DOHH2 (cell line): ENCODE data around the gene CRADD.

Experiments
- H3F3A ChIP-seq: fragments of 200-600 bp; sonication (generic), shearing (Covaris generic); 2 replicates; pipeline ENCODE4 v1.6.0; 2016; ENCODE audit warnings: antibody characterized with exemption, mild to moderate bottlenecking; ENCODE audit not compliant: control insufficient read depth, insufficient read depth
- H3K27ac ChIP-seq: fragments of 200-600 bp; sonication (generic); 2 replicates; pipeline ENCODE4 v1.5.1; 2014; ENCODE audit warnings: low read depth, mild to moderate bottlenecking, low read length, moderate library complexity
- H3K27me3 ChIP-seq: fragments of 200-600 bp; sonication (generic); 2 replicates; pipeline ENCODE4 v1.6.1; 2014; ENCODE audit warnings: mild to moderate bottlenecking, low read length, mixed read lengths; ENCODE audit not compliant: control insufficient read depth
- H3K36me3 ChIP-seq: fragments of 200-600 bp; sonication (generic); 2 replicates; pipeline ENCODE4 v1.6.1; 2014; ENCODE audit warnings: mild to moderate bottlenecking, low read length, moderate library complexity, mixed read lengths; ENCODE audit not compliant: control insufficient read depth
- H3K4me1 ChIP-seq: fragments of 200-600 bp; sonication (generic); 2 replicates; pipeline ENCODE4 v1.6.1; 2014; ENCODE audit warnings: mild to moderate bottlenecking, low read length, mixed read lengths; ENCODE audit not compliant: control insufficient read depth
- H3K4me2 ChIP-seq: fragments of 200-600 bp; sonication (generic); 2 replicates; pipeline ENCODE4 v1.6.0; 2014; ENCODE audit warnings: mild to moderate bottlenecking, low read length, moderate library complexity
- H3K4me3 ChIP-seq: fragments of 200-600 bp; sonication (generic); 2 replicates; pipeline ENCODE4 v1.5.1; 2014; ENCODE audit warnings: mild to moderate bottlenecking, low read length, mixed read lengths
- H3K79me2 ChIP-seq: fragments of 200-600 bp; sonication (generic); 2 replicates; pipeline ENCODE4 v1.6.1; 2014; ENCODE audit warnings: mild to moderate bottlenecking, low read length, mixed read lengths; ENCODE audit not compliant: control insufficient read depth
- H3K9me2 ChIP-seq: fragments of 200-600 bp; sonication (generic); replicated peaks from 2 replicates; pipeline ENCODE4 v1.6.1; 2014; ENCODE audit warnings: mild to moderate bottlenecking, low read length, mixed read lengths; ENCODE audit not compliant: control insufficient read depth
- H3K9me3 ChIP-seq: fragments of 200-600 bp; sonication (generic); 2 replicates; pipeline ENCODE4 v1.6.1; 2014; ENCODE audit warnings: antibody characterized with exemption, low read length, mixed read lengths; ENCODE audit not compliant: control insufficient read depth, insufficient read depth
- H4K20me1 ChIP-seq: fragments of 200-600 bp; sonication (generic); 2 replicates; pipeline ENCODE4 v1.6.0; 2014; ENCODE audit warnings: low read depth, mild to moderate bottlenecking, antibody characterized with exemption, low read length, moderate library complexity; ENCODE audit not compliant: control insufficient read depth, insufficient read depth
- CTCF ChIP-seq: fragments of 200-600 bp; sonication (generic); IDR thresholded peaks from one replicate; pipeline ENCODE4 v1.5.1; 2014; ENCODE audit warnings: antibody characterized with exemption, mild to moderate bottlenecking, low read depth, low read length; ENCODE audit not compliant: poor library complexity, severe bottlenecking
- EZH2phosphoT487 ChIP-seq: fragments of 200-600 bp; sonication (generic); IDR thresholded peaks from 2 replicates; pipeline ENCODE4 v1.6.1; 2017; ENCODE audit warnings: borderline replicate concordance, mild to moderate bottlenecking, antibody characterized with exemption, low read length, moderate library complexity, mixed read lengths

The CRADD gene

GRCh38 chr12:93803424-93803807 lies 126.2 kb downstream of the CRADD start:
- H3K4me2 ChIP-seq: no peak overlapping the region

GRCh38 chr12:93804392-93805179 lies 127.4 kb downstream of the CRADD start:
- TF ChIP-seq EZH2phosphoT487: no peak
- no peak for TF ChIP-seq CTCF
- H3K9me3 ChIP-seq: no peaks in the 10 kb centered on the region
- H3K9me2 ChIP-seq: no peaks in the 10 kb centered on the region
- no peak overlapping the region for H3K27ac ChIP-seq
- no peaks in the 10 kb centered on the region for H3K79me2 ChIP-seq
- no peaks in the 10 kb centered on the region for H4K20me1 ChIP-seq
- no peaks in the 10 kb centered on the region for H3K36me3 ChIP-seq
- no peaks in the 10 kb centered on the region for H3K4me1 ChIP-seq
- H3K27me3 ChIP-seq: no peaks in the 10 kb centered on the region
- H3K4me3 ChIP-seq: no peak overlapping the region
- no peak overlapping the region for H3K4me2 ChIP-seq
- no peaks in the 10 kb centered on the region for H3F3A ChIP-seq

More at GRCh38 chr12:93803424-93803807, 126.2 kb downstream of the CRADD start:
- H3K4me3 ChIP-seq: no peak overlapping the region
- H3K27ac ChIP-seq: no peak overlapping the region
- H3K79me2 ChIP-seq: no peaks in the 10 kb centered on the region
- no peaks in the 10 kb centered on the region for H3F3A ChIP-seq
- H3K4me1 ChIP-seq: no peaks in the 10 kb centered on the region
- no peaks in the 10 kb centered on the region for H3K9me2 ChIP-seq
- no peaks in the 10 kb centered on the region for H3K9me3 ChIP-seq
- no peaks in the 10 kb centered on the region for H4K20me1 ChIP-seq
- no peaks in the 10 kb centered on the region for H3K36me3 ChIP-seq
- no peaks in the 10 kb centered on the region for H3K27me3 ChIP-seq
- no peak for TF ChIP-seq CTCF
- TF ChIP-seq EZH2phosphoT487: no peak

- H3F3A ChIP-seq: no peaks in the 10 kb centered on the region
- no peak overlapping the region for H3K27ac ChIP-seq
- no peak overlapping the region for H3K4me3 ChIP-seq
- no peaks in the 10 kb centered on the region for H3K79me2 ChIP-seq
- no peaks in the 10 kb centered on the region for H3K4me1 ChIP-seq
- H3K9me2 ChIP-seq: no peaks in the 10 kb centered on the region
- no peaks in the 10 kb centered on the region for H3K36me3 ChIP-seq
- no peaks in the 10 kb centered on the region for H3K27me3 ChIP-seq
- TF ChIP-seq CTCF (no peak), EZH2phosphoT487 (no peak)
- H3K9me3 ChIP-seq: no peaks in the 10 kb centered on the region
- no peak overlapping the region for H3K4me2 ChIP-seq
- H4K20me1 ChIP-seq: no peaks in the 10 kb centered on the region
Observed at GRCh38 chr12:93805736-93806141, 128.6 kb downstream of the CRADD start.
